GM19328 (cell line): ENCODE measurements around the gene BBS4.

ENCODE experiments used
- ATAC-seq: cut with Tn5 transposase; IDR thresholded peaks from one replicate; pipeline ENCODE4 v1.9.1; 2021; ENCODE audit warnings: mild to moderate bottlenecking, moderate library complexity; ENCODE audit not compliant: unreplicated experiment

The BBS4 gene

DNA sequence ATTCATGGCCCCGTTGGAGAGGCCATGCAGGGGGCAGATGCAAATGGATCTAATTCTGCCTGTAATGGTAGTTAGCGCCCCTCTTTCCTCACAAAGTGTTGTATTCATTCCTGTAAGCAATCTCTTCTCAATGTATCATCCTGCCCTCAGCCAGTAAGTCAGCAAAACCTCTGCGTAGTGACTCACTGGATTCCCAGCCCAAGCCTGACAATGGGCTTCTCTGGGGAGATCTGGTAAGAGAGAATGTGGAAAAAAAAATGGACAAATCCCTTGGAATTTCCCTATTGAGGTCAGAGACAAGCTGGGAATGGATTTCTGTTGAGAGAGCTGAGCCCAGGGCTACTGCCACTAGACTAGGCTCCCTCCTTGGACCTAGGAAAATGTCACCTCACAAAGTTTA lies 72.2 kb downstream of the BBS4 start:
- ATAC-seq: no peak

DNA sequence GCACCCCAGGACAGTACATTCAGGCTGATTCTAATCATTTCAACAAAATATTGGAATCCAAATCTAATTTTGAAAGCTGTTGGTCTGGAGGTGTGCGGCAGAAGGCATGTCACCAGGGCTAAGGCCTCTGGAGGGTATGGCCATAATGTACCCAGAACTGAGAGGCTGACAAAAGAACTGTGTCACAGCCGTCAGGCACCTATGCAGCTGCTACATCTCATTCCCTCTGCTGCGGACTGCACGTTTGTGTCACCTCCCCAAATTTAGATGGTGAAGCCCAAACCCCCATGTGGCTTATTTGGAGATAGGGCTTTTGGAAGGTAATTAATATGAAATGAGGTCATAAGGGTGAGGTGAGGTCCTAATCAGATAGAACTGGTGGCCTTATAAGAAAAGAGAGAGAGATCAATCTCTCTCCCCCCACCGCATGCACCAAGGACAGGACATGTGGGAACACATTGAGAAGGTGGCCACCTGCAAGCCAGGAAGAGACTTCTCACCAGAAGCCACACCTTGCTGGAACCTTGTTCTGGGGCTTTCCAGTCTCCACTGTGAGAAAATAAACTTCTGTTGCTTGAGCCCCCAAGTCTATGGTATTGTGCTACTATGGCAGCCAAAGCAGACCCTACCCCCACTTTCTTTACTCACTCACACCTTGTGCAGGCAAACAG lies 74.7 kb downstream of the BBS4 start:
- no peak for ATAC-seq

GRCh38 chr15:72764656-72765055 lies 78.6 kb downstream of the BBS4 start:
- no peak for ATAC-seq

- ATAC-seq: no peak
Measured at GRCh38 chr15:72766025-72766424, 80.0 kb downstream of the BBS4 start.

DNA sequence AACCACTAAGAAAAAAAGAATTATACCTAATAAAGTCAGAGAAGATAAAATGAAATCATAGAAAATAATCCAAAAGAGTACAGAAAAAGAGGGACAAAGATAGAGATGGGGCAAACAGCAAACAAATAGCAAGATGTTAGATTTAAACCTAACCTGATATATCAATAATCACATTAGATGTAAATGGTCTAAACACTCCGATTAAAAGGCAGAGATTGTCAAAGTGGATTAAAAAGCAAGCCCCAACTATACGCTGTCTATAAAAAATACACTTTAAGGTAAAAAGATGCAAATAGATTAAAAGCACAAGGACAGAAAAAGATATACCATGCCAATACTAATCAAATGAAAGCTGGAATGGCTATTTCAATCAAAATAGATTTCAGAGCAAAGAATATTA lies 80.8 kb downstream of the BBS4 start:
- no peak for ATAC-seq

DNA sequence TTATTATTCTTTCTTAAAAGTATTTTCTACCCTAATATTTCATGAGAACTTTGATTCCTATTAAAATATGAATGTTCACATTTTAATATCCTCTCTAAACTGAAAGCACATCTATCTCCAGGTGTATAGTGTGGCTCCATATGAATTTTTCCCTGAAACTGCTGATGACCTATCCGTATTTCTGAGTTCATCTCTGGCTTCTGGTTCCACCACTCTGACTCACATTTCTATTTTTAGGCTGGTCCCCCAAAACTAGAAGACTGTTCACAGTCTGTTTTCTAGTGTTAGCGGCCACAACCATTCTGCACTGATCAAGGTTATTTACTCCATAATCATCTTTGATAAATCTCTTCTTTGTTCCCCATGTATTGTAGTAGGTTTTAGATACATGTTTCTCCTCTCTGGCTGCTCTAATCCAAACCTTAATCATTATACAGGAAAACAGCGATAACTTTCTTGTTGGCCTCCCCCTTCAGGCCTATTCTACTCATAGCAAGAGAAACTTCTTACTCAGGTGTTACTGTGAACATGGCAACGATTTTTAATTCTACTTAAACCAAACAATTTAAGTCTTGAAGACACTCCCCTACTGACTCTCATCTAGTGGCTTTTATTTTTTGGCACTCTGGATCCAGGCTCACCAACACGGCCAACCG lies 84.8 kb downstream of the BBS4 start:
- no peak for ATAC-seq

- no peak for ATAC-seq
Measured at GRCh38 chr15:72771329-72771725, 85.3 kb downstream of the BBS4 start.

GRCh38 chr15:72774696-72775383 lies 88.8 kb downstream of the BBS4 start:
- ATAC-seq: no peak

DNA sequence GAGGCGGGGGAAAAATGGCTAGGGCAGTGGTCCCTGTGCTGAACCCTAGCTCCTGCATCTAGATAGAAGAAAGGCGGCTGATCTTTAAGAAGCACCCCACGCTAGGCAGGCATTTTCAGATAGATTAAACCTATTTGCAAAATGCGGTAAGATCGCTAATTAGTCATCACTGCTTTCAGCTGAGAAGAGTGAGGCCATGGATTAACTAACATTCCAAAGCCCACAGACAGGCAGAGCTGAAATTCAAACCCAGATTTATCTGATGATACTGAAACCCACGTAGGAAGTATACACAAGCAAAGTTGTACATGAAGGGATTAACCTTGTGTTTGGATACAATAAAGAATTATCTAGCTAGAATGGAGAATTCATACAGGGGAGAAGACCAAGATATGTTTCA lies 92.8 kb downstream of the BBS4 start:
- ATAC-seq: no peak

DNA sequence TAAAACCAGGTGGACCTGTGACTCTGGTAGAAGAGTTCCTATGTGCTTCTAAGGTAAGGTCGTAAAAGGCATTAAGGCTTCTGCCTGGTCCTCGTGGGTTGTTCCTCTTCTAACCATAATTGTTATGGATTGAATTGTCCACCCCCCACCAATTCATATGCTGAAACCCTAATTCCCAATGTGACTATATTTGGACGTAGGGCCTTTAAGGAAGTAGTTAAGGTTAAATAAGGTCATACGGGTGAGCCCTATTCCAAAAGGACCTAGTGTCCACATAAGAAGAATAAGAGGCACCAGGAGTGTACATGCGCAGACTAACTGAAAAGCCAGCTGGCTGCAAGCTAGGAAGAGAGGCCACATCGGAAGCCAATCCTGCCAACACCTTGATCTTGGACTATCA lies 95.6 kb downstream of the BBS4 start:
- no peak for ATAC-seq

GRCh38 chr15:72782274-72783003 lies 96.4 kb downstream of the BBS4 start:
- ATAC-seq: no peak

GRCh38 chr15:72783004-72783639 lies 97.1 kb downstream of the BBS4 start:
- peak; percentile 38 for ATAC-seq

DNA sequence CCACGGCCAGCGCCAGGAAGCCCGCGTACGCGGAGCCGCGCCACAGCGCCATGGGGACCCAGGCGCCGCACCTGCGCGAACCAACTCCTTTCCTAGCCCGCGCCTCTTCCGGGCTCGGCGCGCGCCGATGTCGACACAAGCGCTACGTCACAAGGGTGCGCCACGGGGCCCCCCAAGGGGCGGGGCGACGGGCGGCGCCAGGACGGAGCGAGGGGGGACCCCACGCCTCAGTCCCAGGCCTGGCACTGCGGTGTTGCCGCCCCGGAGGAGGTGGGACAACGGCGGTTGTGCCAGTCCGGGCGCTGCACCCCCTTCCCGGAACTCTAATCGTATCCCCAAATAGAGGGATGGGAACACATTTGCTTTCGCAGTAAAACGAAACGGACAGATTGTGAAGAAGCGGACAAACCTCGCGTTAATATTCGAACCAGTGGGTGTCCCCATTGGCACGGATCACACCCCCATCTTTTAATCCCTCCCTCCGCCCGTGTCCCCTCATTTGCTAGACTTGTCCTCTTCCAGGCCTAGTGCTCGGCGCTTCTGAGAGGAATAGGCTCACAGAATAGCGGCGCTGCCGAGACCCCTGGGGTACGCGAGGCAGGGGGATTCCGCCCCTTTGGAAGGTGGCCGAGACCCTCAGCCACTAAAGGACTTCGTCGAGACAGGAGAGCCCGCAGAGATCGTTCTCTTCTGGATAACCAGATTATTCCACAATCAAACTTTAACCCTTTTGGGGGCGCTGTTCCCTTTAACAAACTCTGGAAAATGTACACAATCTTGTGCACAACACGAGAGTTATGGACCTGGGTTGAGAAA lies 97.8 kb downstream of the BBS4 start, which contains the start of gene ADPGK:
TSS of gene ADPGK (minus strand) at position 119 of the 816 bp plus-strand sequence. CDS start at position 52, 67 bp downstream.
- ATAC-seq: peak; percentile 73

GRCh38 chr15:72784456-72784876 lies 98.5 kb downstream of the BBS4 start:
- no peak for ATAC-seq

DNA sequence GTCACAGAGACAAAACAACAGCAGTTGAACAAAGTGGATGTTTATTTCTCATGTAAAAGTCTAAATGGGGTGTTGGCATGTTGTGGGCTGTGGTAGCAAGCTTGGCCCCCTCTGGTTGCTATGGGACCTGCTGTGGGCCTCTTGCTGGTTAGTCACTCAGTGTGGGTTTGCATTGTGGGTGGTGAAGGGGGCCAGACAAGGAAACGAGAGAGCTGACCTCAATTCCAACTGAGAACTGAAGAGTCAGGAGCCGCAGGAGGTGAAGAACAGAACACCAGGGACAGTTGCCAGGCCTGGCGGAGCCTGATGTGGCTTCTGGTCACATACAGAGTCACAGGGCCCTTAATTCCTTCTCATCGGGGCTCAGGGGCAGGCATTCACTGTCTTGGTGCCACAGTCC lies 99.4 kb downstream of the BBS4 start:
- ATAC-seq: no peak

GRCh38 chr15:72785841-72786240 lies 99.8 kb downstream of the BBS4 start:
- no peak for ATAC-seq

- no peak for ATAC-seq
Measured at GRCh38 chr15:72786242-72786641, 100.2 kb downstream of the BBS4 start.

DNA sequence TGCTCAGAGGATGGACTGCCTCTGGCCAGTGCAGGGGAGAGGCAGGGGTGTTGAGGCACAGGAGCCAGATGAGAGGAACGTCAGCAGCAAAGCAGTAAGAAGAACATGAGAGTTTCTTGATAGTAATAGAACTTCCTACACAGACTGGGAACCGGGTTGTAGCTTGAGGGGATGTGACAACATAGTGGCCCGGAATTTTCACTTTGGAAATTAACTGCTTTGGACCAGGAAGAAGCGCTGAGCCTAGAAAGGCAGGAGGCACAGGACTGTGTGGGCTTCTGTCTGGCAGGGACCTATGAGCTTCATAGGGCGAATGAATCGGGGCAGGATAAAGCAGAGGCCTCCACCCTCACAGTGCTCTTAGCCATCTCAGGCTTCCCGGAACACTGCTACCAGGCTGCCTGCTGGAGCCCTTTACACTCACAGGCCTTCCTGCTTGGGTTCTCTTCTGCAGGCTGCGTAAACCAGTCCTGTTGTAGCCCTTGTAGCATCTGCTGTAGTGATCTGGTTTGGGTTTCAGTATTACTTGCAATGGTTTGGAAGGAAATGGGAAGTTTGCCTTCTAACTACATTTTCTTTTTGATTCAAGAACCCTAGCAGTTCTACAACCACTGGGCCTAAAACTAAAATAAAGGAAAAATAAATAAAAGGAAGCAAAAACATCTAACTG lies 100.8 kb downstream of the BBS4 start:
- no peak for ATAC-seq

DNA sequence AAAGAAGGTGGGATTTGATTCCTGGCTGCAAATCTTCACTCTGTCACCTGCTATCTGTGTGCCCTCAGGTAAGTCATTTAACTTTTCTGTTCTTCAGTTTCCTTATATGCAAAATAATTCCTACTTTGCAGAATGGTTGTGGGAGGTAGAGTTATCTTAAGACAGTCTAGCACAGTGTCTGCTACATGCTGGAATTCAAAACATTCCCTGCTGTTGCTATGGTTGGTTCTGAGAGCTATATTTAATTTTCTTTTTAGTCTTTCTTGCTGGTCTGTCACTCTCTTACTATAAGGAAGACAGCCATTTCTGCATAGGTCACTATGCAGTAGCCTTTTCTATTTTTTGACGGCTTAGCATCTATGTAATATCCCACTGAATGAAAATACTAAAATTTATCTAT lies 101.5 kb downstream of the BBS4 start:
- no peak for ATAC-seq
